Measurements from ENCODE around the gene SLC39A5. TPM values are rescaled to one million over a fixed set of nuclear protein-coding genes. Genes with fewer than 3 reads are reported as not detected.

The SLC39A5 gene
- total and polyA plus RNA-seq, 2 of the 13 experiments (the other 11 are each of a cell fraction or from before 2014, with no cell fraction given) = 59.7 to 101 TPM

DNA sequence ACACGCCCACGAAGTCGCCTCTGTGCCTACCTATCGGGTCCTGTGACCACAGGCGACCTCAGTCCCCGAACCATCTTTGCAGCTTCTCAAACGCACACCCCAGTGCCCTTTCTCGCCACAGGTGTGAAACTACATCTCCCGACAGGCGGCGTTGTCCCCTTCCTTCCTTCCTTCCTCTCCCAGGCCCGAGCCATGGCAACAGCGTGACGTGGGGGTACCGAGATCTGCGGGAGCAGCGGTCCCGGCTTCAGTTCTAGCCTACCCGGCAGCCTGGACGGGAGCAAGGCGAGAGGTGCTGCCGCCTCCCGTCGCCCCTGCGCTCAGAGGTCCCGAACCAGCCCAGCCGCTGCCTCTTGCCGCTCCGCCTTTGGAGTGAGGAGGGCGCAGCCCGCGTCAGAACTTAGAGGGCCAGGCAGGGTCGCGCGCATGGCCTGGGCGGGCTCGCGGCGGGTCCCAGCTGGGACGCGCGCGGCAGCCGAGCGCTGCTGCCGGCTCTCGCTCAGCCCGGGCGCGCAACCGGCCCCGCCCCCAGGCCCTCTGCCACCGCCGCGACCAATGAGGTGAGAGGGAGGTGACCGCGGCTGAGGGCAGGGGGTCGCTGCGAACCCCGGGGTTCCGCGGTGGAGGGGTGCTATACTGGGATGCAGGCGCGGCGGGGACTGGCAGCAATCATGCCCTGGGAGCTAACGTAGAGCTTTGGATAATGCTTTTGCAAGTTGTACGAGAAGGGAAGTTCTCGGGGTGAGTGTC, 37.0 kb downstream of the SLC39A5 start, which contains the start of gene COQ10A (continued):
- TF ChIP-seq CREB1 (IDR thresholded peaks at IDR 0.05) (peak; percentile 84), CREB1 (CRISPR knock-in tag; IDR thresholded peaks at IDR 0.05) (no peak), ZNF607 (CRISPR knock-in tag; IDR thresholded peaks at IDR 0.05; ENCODE audit: borderline replicate concordance) (peak; percentile 53; the same call in 1 of the 2 replicates), TBX3 (IDR thresholded peaks at IDR 0.05; ENCODE audit: borderline replicate concordance) (peak; percentile 84), ZNF460 (CRISPR knock-in tag; IDR thresholded peaks at IDR 0.05; ENCODE audit: borderline replicate concordance) (no peak), CBX5 (CRISPR knock-in tag; IDR thresholded peaks at IDR 0.05; ENCODE audit: borderline replicate concordance) (peak; percentile 76; the same call in 1 of the 2 replicates), MEF2D (CRISPR knock-in tag; IDR thresholded peaks at IDR 0.05) (peak; percentile 36; the same call in 1 of the 2 replicates), ZNF138 (CRISPR knock-in tag; IDR thresholded peaks at IDR 0.05; ENCODE audit: low read depth) (no peak), CTCF (CRISPR knock-in tag; IDR thresholded peaks at IDR 0.05) (peak; percentile 89), ZBTB7A (CRISPR knock-in tag; IDR thresholded peaks at IDR 0.05) (0 out of 2 replicates have a peak, but pooled peaks have one; percentile 52), IRF9 (CRISPR knock-in tag; IDR thresholded peaks at IDR 0.05; ENCODE audit: borderline replicate concordance) (peak; percentile 66; the same call in 1 of the 2 replicates), CREM (IDR thresholded peaks at IDR 0.05) (peak; percentile 76), CREM (CRISPR knock-in tag; IDR thresholded peaks at IDR 0.05) (no peak), KAT7 (CRISPR knock-in tag; IDR thresholded peaks at IDR 0.05; ENCODE audit: borderline replicate concordance) (peak; percentile 35; the same call in 1 of the 2 replicates), ZFP36 (IDR thresholded peaks at IDR 0.05; ENCODE audit: borderline replicate concordance, low read depth, low read length, partially characterized antibody) (no peak), ZNF382 (CRISPR knock-in tag; IDR thresholded peaks at IDR 0.05; ENCODE audit: borderline replicate concordance) (no peak), MXD4 (CRISPR knock-in tag; IDR thresholded peaks at IDR 0.05) (peak; percentile 90), ZNF124 (CRISPR knock-in tag; IDR thresholded peaks at IDR 0.05) (peak; percentile 75; the same call in 1 of the 2 replicates)
- TF ChIP-seq, protein P1, sequence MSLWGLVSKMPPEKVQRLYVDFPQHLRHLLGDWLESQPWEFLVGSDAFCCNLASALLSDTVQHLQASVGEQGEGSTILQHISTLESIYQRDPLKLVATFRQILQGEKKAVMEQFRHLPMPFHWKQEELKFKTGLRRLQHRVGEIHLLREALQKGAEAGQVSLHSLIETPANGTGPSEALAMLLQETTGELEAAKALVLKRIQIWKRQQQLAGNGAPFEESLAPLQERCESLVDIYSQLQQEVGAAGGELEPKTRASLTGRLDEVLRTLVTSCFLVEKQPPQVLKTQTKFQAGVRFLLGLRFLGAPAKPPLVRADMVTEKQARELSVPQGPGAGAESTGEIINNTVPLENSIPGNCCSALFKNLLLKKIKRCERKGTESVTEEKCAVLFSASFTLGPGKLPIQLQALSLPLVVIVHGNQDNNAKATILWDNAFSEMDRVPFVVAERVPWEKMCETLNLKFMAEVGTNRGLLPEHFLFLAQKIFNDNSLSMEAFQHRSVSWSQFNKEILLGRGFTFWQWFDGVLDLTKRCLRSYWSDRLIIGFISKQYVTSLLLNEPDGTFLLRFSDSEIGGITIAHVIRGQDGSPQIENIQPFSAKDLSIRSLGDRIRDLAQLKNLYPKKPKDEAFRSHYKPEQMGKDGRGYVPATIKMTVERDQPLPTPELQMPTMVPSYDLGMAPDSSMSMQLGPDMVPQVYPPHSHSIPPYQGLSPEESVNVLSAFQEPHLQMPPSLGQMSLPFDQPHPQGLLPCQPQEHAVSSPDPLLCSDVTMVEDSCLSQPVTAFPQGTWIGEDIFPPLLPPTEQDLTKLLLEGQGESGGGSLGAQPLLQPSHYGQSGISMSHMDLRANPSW (CRISPR knock-in tag; IDR thresholded peaks at IDR 0.05; ENCODE audit: borderline replicate concordance) = no peak; the same call in 1 of the 2 replicates
- TF ChIP-seq, protein P2, sequence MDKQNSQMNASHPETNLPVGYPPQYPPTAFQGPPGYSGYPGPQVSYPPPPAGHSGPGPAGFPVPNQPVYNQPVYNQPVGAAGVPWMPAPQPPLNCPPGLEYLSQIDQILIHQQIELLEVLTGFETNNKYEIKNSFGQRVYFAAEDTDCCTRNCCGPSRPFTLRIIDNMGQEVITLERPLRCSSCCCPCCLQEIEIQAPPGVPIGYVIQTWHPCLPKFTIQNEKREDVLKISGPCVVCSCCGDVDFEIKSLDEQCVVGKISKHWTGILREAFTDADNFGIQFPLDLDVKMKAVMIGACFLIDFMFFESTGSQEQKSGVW (CRISPR knock-in tag; IDR thresholded peaks at IDR 0.05; ENCODE audit: borderline replicate concordance) = no peak
- TF ChIP-seq, protein P3, sequence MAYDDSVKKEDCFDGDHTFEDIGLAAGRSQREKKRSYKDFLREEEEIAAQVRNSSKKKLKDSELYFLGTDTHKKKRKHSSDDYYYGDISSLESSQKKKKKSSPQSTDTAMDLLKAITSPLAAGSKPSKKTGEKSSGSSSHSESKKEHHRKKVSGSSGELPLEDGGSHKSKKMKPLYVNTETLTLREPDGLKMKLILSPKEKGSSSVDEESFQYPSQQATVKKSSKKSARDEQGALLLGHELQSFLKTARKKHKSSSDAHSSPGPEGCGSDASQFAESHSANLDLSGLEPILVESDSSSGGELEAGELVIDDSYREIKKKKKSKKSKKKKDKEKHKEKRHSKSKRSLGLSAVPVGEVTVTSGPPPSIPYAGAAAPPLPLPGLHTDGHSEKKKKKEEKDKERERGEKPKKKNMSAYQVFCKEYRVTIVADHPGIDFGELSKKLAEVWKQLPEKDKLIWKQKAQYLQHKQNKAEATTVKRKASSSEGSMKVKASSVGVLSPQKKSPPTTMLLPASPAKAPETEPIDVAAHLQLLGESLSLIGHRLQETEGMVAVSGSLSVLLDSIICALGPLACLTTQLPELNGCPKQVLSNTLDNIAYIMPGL (CRISPR knock-in tag; IDR thresholded peaks at IDR 0.05; ENCODE audit: borderline replicate concordance in 1 of 2, low read depth in 1 of 2) = peak; percentile 76 to 93

Data from HepG2 (cell line).